ENCODE measurements around the gene SEMA3G.

SEMA3G gene

DNA sequence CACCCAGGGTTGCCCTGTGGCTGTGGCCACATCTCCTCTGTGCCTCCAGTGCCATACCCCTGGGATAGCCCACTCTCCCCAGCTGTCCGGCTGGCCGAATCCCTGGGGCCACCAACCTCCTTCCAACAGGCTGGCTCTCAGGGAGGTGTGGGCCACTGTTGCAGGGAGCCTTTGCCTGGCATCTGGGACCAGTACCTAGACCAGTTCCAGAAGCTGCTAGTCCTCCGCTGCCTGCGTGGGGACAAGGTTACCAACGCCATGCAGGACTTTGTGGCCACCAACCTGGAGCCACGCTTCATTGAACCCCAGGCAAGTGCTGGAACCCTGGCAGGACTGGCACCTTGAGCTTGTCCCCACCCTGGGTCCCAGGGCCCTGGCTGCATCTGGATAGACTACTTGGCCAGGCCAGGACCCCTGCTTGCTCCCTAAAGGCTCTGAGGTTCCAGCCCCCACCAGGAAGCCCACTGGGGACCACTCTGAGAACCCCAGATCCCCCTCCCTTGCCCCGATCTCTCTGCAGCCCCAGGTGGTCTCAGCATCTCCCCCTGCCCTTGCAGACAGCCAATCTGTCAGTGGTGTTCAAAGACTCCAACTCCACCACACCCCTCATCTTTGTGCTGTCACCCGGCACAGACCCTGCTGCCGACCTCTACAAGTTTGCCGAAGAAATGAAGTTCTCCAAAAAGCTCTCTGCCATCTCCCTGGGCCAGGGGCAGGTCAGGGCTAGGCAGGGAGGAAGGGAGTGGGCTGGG lies 50.0 kb downstream of the SEMA3G start:
- no peak for DNase-seq

DNA sequence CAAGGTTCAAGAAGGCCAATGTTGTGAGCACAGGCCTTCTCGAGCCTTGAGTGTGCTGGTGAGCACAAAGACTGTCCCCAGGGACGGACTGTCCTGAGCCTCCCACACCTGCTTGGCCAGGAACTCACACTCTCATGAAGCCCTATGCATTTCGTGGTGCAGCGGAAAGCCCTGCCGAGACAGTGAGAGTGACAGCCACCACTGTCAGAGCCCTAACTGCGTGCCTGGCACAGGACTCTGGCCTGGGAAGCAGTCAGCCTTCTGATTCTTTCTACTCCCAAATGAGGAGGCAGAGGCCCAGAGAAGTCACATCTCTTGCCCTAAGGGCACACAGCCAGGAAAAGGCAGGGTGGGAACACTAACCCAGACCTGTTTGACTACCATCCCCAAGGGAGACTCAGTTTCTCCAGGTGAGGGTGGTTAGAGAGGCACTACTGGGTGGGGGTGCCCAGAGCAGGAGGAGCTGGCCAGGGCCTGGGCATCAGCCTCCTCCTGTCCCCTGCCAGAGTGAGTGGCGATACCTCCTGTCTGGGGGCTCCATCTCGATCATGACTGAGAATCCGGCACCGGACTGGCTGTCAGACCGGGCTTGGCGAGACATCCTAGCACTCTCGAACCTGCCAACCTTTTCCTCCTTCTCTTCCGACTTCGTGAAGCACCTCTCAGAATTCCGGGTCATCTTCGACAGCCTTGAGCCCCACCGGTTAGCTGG lies 50.8 kb downstream of the SEMA3G start:
- DNase-seq = no peak

DNA sequence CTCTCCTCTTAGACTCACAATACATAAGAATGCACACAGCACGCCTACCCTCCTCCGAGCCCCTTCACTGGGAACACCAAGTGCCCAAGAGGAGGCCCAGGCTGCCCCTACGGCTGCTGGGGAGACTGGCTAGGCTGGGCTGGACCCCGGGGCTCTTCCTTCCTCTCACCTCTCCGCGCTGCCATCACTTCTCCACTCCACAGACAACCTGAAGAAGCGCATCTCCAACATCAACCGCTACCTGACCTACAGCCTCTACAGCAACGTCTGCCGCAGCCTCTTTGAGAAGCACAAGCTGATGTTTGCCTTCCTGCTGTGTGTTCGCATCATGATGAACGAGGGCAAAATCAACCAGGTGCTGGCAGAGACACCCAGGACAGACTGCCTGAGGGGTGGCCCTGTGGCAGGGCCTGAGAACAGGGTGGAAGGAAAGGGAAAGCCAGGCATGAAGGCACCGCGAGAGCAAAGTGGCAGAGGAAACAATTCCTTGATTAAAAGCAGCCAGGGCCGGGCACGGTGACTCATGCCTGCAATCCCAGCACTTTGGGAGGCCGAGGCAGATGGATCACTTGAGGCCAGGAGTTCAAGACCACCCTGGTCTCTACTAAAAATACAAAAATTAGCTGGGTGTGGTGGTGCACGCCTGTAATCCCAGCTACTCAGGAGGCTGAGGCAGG lies 51.6 kb downstream of the SEMA3G start:
- DNase-seq = no peak

DNA sequence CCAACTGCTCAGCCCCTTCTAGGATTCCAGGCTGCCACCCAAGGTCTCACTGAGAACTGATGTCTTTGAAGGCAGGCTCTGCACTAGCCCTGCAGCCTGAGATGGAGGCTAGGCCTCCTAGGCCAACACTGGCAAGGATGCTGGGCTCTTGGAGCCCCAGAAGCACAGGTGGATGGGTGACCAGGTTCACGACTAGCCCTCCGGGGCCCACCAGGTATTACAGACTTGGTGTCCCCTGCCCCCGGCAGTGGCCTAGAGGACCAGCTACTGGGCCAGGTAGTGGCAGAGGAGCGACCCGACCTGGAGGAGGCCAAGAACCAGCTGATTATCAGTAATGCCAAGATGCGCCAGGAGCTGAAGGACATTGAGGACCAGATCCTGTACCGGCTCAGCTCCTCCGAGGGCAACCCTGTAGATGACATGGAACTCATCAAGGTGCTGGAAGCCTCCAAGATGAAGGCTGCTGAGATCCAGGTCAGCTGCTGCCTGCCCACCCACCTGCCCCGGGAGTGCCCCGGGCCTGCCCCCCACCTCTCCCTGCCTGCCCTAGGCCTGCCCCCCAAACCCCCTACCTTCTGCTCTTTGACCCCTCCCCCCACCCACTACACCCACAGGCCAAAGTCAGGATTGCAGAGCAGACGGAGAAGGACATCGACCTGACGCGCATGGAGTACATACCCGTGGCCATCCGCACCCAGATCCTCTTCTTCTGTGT lies 52.5 kb downstream of the SEMA3G start:
- no peak for DNase-seq

DNA sequence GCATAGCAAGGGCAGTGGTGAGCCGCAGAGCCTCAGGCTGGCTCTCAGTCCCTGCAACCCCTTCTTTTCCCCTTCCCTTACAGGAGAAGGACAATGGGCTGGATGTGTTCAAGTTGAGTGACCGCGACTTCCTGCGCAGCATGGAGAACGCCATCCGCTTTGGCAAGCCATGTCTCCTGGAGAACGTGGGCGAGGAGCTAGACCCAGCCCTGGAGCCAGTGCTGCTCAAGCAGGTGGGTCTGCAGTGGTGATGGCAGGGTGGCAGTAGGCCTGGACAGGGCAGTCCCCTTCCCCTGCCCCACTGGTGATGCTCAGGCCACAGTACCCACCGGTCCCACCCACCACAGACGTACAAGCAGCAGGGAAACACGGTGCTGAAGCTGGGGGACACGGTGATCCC lies 53.8 kb downstream of the SEMA3G start:
- DNase-seq = no peak

DNA sequence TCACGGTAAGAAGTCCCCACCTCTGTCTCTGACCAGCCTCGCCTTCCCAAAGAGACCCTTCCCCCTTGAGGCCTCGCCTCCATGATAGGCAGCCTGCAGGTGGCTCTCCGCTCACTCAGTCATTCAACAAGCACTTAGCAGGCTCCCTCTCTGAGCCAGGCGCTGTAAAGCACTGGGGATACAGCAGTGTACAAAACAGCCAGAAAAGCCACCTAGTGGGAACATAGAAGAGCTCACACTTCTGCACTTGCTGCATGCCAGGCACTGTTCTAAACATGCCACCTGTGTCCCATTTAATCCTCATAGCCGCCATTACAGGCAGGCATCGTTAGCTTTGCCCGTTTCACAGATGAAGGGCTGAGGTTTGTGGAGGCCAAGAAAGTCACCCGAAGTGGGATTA lies 56.0 kb downstream of the SEMA3G start:
- no peak for DNase-seq

DNA sequence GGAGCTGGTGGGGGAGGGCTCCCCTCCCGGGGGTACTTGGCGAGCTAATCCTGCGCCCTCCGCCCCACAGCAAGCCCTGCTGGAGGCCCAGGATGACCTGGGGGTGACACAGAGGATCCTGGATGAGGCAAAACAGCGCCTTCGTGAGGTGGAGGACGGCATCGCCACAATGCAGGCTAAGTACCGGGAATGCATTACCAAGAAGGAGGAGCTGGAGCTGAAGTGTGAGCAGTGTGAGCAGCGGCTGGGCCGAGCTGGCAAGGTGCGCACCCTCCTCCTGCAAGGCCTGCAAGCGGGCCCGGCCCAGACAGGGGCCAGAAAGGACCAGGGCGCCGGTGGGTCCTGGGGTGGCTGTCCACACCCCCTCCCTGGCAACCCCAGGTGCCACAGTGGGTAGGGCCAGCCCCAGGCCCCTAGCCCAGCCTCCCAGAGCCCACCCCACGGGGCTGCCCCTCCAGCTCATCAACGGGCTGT lies 56.5 kb downstream of the SEMA3G start:
- no peak for DNase-seq

DNA sequence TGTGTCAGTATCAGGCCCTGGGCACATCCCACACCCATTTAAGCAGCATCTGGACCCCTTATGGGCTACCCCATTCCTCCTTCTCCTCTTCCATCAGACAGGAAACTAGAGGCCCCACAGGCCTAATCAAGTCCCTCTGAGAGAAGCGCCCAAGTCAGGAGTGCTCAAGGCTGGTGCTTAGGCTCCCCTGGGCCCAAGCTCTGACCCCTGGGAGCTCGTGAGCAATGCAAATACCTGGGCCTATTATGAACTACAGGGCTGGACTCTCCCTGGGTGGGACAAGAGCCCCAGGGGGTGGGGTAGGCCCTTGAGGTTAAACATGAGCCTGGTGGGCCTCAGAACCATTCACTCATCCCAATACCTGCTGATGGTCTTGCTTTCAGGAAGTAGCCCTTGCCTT lies 57.4 kb downstream of the SEMA3G start:
- DNase-seq = no peak

DNA sequence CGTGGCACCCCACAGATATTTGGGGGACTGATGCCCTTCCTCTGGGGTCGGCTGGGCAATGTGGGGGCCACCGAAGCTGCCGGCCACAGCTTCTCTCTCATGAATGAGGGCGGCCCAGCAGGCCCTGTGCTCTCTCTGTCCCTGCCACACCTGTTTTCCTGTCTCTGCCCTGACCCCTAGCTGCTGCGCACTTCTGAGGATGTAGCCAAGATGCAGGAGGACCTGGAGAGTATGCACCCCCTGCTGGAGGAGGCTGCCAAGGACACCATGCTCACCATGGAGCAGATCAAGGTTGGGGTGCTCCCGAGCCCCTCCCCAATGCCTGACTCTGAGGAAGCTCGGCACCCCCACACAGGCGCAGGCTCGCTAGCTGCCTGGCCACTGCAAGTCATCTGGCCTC lies 59.7 kb downstream of the SEMA3G start:
- DNase-seq = no peak

DNA sequence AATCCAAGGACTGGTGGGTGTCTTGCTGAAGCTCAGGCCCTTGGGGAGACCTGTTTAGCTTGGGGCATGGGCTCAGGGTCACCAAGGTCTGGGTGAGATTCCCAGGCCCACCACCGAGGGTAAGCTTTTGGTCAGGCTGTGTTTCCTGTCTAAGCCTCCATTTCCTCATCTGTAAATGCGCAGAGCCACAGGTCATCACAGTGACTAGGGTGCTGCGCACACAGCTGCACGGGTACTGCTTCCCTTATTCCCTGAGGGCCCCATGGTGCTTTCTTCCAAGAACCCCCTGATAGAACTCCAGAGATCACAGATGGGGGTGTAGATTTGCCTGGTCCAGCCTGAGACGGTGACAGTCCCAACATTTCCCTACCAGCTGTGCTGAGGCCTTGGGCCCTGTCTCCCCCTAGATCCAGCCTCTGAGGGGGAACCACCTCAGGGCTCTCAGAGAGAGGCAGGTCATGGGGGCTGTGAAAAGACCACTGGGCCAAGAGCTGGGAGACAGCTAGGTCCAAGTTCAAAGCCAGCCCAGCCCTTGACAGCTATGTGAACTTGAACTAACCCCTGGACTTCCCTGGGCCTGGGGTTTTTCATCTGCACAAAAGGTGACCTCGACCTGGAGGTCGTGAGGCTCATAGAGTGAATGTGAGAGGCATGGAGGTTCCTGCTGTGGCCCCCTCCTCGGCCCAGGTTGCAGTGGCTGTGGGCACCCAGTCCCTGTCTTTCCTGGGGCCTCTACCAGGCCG lies 60.7 kb downstream of the SEMA3G start:
- no peak for DNase-seq

DNA sequence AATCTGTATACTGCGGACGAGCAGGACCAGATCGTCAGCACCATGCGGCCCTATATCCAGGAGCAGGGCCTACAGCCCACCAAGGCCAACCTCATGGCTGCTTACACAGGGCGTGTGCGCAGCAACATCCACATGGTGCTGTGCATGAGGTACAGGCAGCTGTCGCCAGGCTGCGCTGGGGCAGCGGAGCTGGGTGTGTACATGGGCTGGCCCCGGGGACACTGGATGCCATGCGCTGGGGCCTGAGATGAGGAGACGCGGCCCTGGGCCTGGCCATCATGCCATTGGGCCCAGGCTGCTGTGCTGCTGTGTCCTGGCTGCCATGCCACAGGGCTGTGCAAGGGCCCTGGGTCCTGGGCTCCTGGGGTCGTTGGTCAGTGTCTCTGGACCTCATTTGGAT lies 61.5 kb downstream of the SEMA3G start:
- no peak for DNase-seq

Data from GOT3 (cell line).